Measurements from ENCODE around the gene CNRIP1.

Gene CNRIP1

DNA sequence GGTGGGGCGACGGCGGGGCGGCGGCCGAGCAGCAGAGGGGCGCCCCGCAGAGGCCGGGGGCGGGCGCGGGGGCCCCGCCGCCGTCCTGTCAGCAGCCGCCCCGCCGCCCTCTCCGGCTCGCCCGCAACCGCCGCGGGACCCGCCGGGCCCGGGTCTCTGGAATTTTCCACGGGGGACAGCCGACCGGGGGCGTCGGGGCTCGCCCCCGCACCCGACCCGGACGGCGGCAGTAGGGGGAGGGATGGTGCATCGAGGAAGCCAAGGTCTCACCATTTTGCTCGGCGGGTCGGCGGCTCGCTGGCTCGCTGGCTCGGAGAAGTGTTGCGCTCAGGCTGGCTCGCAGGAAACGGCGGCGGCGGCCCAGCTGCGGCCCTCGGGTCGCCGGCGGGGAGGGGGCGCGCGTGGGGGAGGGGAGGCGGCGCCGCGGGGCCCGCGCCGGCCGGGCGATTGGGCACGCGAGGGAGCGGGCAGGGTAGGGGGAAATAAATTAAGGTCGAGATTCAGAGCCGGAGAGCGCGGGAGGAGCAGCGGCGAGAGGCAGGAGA is 67.8 kb downstream of the CNRIP1 start:
- in situ Hi-C loops (cut with MboI; ENCODE audit: low sequenced_read_pairs): no loop called here

DNA sequence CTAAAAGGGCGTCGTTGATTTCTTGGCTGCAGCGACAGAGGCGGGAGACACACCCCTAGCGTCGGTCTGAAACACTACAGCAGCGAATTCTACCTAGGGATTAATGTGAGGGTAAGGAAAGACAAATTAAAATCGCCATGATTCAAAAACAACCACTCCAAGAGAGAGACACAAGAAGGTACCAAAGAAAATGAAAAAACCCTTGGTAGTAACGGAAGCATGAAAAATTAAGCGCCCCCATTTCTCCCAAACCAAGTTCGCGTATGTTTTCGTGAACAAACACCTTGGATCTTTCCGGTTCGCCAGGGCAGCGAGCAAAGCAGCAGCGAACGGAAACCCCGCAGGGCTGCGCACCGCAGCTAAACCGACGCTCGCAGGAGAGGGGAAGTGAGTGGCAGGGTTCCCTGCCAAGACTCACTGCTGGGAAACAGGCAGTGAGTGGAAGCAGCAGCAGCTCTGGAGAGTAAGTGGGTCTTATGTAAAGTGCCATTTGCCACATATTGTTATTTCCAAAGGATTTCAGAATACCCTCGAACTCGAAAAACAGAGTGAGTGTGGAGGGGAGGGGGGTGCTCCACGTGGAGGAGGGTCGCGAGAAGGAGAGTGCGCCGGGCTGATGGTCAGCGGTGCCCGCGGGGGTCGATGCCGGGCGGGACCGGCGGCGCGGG is 68.4 kb downstream of the CNRIP1 start:
- in situ Hi-C loops (cut with MboI; ENCODE audit: low sequenced_read_pairs): no loop called here

DNA sequence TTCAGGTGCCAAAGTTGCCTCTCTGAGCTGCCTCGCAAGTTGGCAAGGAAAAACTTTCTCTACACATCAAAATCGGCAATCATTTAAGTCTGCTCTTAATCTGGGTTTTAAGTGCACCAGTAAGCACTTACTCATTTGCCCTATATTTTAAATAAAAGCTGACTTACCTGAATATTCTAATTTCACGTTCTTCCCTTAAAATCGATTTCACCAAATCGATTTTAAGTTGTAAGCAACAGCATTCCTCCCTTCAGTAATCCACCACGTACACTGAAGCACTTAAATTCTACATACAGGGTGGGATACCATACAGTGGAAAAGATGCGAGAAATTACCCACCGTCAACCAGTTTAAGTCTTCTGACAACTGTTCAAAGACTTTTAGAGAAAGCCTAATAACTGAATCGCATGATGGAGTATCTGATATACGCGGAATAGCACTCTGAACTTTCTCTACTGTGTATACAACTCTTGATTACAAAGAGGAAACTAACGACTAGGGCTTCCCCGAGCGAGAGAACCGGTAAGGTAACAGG is 69.0 kb downstream of the CNRIP1 start:
- in situ Hi-C loops (cut with MboI; ENCODE audit: low sequenced_read_pairs): no loop called here

DNA sequence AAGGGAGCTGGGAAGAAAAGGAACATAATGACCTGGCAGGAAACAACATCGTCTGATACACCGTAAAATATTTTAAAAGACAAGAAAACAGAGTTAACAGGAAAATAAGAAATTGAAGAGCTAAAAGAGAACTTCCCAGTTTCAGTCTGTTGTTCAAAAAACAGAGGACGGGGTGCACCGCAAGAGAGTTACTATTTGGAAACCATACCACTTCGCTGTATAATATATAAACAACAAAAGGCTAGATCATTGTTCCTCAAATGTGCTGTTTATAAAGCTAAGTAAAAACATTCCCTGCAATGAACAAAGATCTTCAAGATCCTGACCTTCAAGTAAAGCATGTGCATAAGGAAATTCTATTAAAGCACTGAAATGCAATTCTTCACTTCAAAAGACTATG is 69.6 kb downstream of the CNRIP1 start:
- in situ Hi-C loops (cut with MboI; ENCODE audit: low sequenced_read_pairs): no loop called here

DNA sequence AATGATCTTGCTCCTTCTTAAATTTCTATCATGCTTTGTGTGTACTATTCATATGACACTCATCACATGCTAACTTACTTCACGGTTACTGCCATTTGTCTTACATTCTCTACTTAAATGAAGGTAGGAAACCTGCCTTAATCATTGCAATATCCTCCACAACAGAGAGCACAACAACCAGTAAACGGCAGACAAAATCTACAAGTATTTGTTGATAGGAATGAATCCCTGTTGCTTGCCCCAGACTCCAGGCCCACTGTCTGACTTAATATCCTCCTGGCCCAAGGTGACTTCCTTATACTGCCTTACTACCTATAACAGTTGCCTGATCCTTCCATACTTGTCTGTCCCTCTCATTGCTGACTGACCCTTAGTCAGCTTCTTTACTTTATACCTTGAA is 70.9 kb downstream of the CNRIP1 start:
- in situ Hi-C loops (cut with MboI; ENCODE audit: low sequenced_read_pairs): no loop called here

DNA sequence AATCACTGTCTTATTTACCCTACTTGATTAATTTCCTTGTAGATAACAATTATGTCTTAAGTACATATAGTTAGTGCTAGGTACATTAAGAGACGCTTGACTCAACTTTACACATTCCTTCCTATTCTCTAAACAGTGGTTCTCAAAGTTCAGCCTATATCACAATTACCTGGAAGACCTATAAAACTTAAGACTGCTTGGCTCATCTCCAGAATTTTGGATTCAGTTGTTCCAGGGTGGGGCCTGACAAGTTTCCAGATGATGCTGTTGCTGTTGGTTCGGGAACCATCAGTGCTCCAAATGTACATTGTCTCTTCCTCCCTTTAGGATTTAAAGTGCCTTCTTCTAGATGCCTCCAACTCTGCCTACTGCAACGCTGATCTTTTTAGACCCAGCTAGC is 71.4 kb downstream of the CNRIP1 start:
- in situ Hi-C loops (cut with MboI; ENCODE audit: low sequenced_read_pairs): no loop called here

DNA sequence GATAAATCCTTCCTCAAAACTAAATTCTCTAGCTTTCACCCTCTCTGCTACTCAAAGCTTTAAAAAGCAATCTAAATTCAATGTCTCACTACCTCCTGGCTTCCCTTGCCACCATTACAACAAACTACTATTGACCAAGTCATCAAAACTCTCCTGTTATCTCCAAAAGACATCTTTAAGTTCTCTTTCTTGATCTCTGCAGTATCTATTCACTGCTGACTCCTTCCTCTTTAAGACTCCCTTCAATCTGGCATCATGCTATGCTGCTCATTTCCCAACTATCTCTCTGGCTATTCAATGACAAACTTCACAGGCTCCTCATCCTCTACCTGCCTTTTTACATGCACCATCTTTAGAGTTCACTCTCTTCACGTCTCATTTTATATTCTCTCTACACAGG is 73.4 kb downstream of the CNRIP1 start:
- in situ Hi-C loops (cut with MboI; ENCODE audit: low sequenced_read_pairs): no loop called here

DNA sequence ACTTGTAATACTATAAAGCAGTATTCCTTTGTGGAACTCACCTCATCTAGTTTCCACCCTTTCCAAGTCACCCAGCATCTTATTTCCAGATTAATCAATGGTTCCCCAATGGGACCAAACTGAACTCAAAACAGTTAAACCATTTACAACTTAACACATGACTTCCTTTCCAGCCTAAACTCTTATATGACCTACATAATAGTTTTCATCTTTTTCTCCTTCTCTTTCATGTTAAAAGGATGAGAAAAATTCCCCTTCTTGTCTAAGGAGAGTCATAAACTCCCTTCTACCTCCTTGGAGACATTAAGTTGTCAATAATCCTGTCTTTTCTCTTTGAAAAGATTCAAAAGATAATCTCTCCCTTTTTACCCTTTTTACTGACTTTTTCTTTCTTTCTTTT is 74.1 kb downstream of the CNRIP1 start:
- in situ Hi-C loops (cut with MboI; ENCODE audit: low sequenced_read_pairs): no loop called here

DNA sequence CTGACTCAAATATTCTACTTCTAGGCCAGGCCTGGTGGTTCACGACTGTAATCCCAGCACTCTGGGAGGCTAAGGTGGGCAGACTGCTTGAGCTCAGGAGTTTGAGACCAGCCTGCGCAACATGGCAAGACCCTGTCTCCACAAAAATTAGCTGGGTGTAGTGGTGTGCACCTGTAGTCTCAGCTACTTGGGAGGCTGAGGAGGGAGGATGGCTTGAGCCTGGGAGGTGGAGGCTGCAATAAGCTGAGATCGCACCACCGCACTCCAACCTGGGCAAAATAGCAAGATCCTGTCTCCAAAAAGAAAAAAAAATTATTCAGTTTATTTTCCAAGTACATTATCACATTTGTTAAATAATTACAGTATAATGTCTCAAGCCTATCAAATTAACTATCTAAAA is 74.7 kb downstream of the CNRIP1 start:
- in situ Hi-C loops (cut with MboI; ENCODE audit: low sequenced_read_pairs): no loop called here

DNA sequence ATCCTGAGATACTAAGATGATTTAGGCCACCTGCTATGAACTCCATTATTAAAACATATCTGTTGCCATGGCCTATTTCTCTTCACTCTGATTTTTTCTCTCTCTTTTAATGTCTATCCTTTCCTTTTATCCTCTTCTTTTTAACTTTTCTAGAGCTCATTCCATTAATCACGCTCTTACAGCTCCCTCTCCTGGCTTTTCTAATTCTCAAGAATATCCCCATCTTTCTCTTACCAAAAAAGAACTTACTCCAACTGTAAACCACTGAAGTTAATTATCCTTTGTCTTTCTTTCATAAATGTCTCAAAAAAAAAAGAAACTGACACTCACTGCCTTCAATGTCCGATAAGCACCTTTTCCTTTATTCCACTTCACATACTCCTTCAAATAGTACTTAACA is 75.3 kb downstream of the CNRIP1 start:
- in situ Hi-C loops (cut with MboI; ENCODE audit: low sequenced_read_pairs): no loop called here
